PC-3 (cell line): ENCODE measurements around the gene JPT1. TPM values are rescaled to one million over a fixed set of nuclear protein-coding genes. Genes with fewer than 3 reads are reported as not detected.

Experiments used
- ATAC-seq: fragments of 200-7000 bp; cut with Tn5 transposase; 2 replicates; pipeline ENCODE4 v1.9.1; 2020; ENCODE audit warnings: mild to moderate bottlenecking, moderate library complexity
- BruUV-seq: library from RNA; stranded (reverse); fragments of 400-500 nt; replicated peaks from 2 replicates; lab custom pipeline; 2021; lab: Mats Ljungman, UMichigan
- CTCF ChIA-PET: fragments of 300-600 bp; sonication (Branson Sonifier 250); formaldehyde crosslinking; loops from one replicate; lab custom pipeline; 2022; ENCODE audit warnings: antibody characterized with exemption; lab: Charles Lee
- POLR2A ChIA-PET: fragments of 300-600 bp; sonication (Branson Sonifier 250); formaldehyde crosslinking; loops from one replicate; lab custom pipeline; 2022; ENCODE audit warnings: antibody characterized with exemption; ENCODE audit not compliant: unreplicated experiment; lab: Charles Lee
- DNase-seq: peaks from one replicate; pipeline ENCODE4 v3.0.0-alpha.2; 2015
- H2AFZ ChIP-seq: fragments of 300-600 bp; sonication (generic); 2 replicates; pipeline ENCODE4 v1.6.0; 2016; ENCODE audit warnings: antibody characterized with exemption, low read length
- H3F3A ChIP-seq: fragments of 300-600 bp; sonication (generic); one replicate; pipeline ENCODE4 v1.6.0; 2017; ENCODE audit warnings: antibody characterized with exemption, low read length, control low read depth, mild to moderate bottlenecking; ENCODE audit not compliant: unreplicated experiment
- H3K27ac ChIP-seq: fragments of 300-600 bp; sonication (generic); 2 replicates; pipeline ENCODE4 v1.5.1; 2016; ENCODE audit warnings: mild to moderate bottlenecking, low read length
- H3K27me3 ChIP-seq: fragments of 300-600 bp; sonication (generic); 2 replicates; pipeline ENCODE4 v1.6.1; 2016; ENCODE audit warnings: low read length, mixed read lengths
- H3K36me3 ChIP-seq: fragments of 300-600 bp; sonication (generic); 2 replicates; pipeline ENCODE4 v1.6.1; 2016; ENCODE audit warnings: low read depth, mixed run types, low read length, mixed read lengths
- H3K4me1 ChIP-seq: fragments of 300-600 bp; sonication (generic); 2 replicates; pipeline ENCODE4 v1.5.1; 2016; ENCODE audit warnings: low read length; ENCODE audit not compliant: insufficient read depth
- H3K4me2 ChIP-seq: fragments of 300-600 bp; sonication (generic); 2 replicates; pipeline ENCODE4 v1.6.0; 2016; ENCODE audit warnings: low read length
- H3K4me3 ChIP-seq: fragments of 300-600 bp; sonication (generic); 2 replicates; pipeline ENCODE4 v1.5.1; 2016; ENCODE audit warnings: mild to moderate bottlenecking, low read length, mixed read lengths
- H3K79me2 ChIP-seq: fragments of 300-600 bp; sonication (generic); 2 replicates; pipeline ENCODE4 v1.6.1; 2017; ENCODE audit warnings: low read length, mixed read lengths
- H3K9ac ChIP-seq: fragments of 300-600 bp; sonication (generic); 2 replicates; pipeline ENCODE4 v1.6.0; 2016; ENCODE audit warnings: mild to moderate bottlenecking, low read length
- H3K9me2 ChIP-seq: fragments of 300-600 bp; sonication (generic); replicated peaks from 2 replicates; pipeline ENCODE4 v1.6.1; 2016; ENCODE audit warnings: mixed run types, low read length, mixed read lengths
- H3K9me3 ChIP-seq: fragments of 300-600 bp; sonication (generic); 2 replicates; pipeline ENCODE4 v1.6.1; 2016; ENCODE audit warnings: low read length, mixed read lengths
- H4K20me1 ChIP-seq: fragments of 300-600 bp; sonication (generic); 2 replicates; pipeline ENCODE4 v1.6.1; 2016; ENCODE audit warnings: low read length, mixed read lengths
- CTCF ChIP-seq: fragments of 300-600 bp; sonication (generic); conservative IDR thresholded peaks from 2 replicates; pipeline ENCODE4 v1.5.1; 2017; ENCODE audit warnings: antibody characterized with exemption, low read depth, mild to moderate bottlenecking, low read length
- EZH2 ChIP-seq: fragments of 300-600 bp; sonication (generic); IDR thresholded peaks from one replicate; pipeline ENCODE4 v1.6.1; 2017; ENCODE audit warnings: antibody characterized with exemption, mild to moderate bottlenecking, low read length; ENCODE audit not compliant: unreplicated experiment
- EZH2phosphoT487 ChIP-seq: fragments of 300-600 bp; sonication (generic); IDR thresholded peaks from 2 replicates; pipeline ENCODE4 v1.6.1; 2018; ENCODE audit warnings: mild to moderate bottlenecking, antibody characterized with exemption, low read length, borderline replicate concordance
- intact Hi-C: fragments of 100-400 bp; cut with micrococcal nuclease; formaldehyde crosslinking; loops from 2 replicates; pipeline ENCODE4 v1.9.0; 2023
- total RNA-seq: library from RNA; depleted of rRNA; stranded (reverse); fragments of >200 nt; gene quantifications from 2 replicates; pipeline ENCODE4 v1.2.3, GENCODE V29; 2014

Gene JPT1
- total RNA-seq, 1 experiment from 2014 or later = 674 TPM

GRCh38 chr17:75093548-75094158 is 60.7 kb downstream of the JPT1 start:
- Histone ChIP-seq H3K4me3 (no peak overlapping the region), H3K4me2 (no peak overlapping the region), H3K9me2 (no peaks in the 10 kb centered on the region), H3K9ac (no peak overlapping the region), H3K27ac (no peak overlapping the region), H3K4me1 (peaks cover 41% of the 10 kb centered on the region), H4K20me1 (no peaks in the 10 kb centered on the region), H2AFZ (no peak overlapping the region), H3K79me2 (no peaks in the 10 kb centered on the region), H3K36me3 (no peaks in the 10 kb centered on the region), H3F3A (no peaks in the 10 kb centered on the region), H3K9me3 (no peaks in the 10 kb centered on the region), H3K27me3 (no peaks in the 10 kb centered on the region)
- intact Hi-C loops = no loop called here
- DNase-seq = no peak
- TF ChIP-seq CTCF (no peak), EZH2 (no peak), EZH2phosphoT487 (no peak)
- CTCF ChIA-PET = no interaction called here
- no TSS peak for BruUV-seq
- POLR2A ChIA-PET = no interaction called here
- ATAC-seq = no peak

GRCh38 chr17:75091855-75092327 is 62.4 kb downstream of the JPT1 start:
- intact Hi-C loops = no loop called here
- no peak for TF ChIP-seq EZH2phosphoT487
- no peak for TF ChIP-seq CTCF
- no peak for TF ChIP-seq EZH2
- peaks cover 40% of the 10 kb centered on the region for H3K4me1 ChIP-seq
- no peaks in the 10 kb centered on the region for H3K9me3 ChIP-seq
- no peak overlapping the region for H3K4me3 ChIP-seq
- no peak overlapping the region for H2AFZ ChIP-seq
- no peaks in the 10 kb centered on the region for H3K36me3 ChIP-seq
- DNase-seq = no peak
- no peak for ATAC-seq
- no peak overlapping the region for H3K4me2 ChIP-seq
- POLR2A ChIA-PET = no interaction called here
- H4K20me1 ChIP-seq = no peaks in the 10 kb centered on the region
- no peak overlapping the region for H3K9ac ChIP-seq
- H3K79me2 ChIP-seq = no peaks in the 10 kb centered on the region
- CTCF ChIA-PET = interaction anchor here (0.8 to 1.0 kb wide), 2 partner anchors 13 to 22 kb away, joined by 3 to 4 read pairs; no protein-coding TSS in a partner anchor
- no peaks in the 10 kb centered on the region for H3K27me3 ChIP-seq
- H3K9me2 ChIP-seq = no peaks in the 10 kb centered on the region
- H3F3A ChIP-seq = no peaks in the 10 kb centered on the region
- BruUV-seq = no TSS peak
- no peak overlapping the region for H3K27ac ChIP-seq
